Activated B cell treated with CpG ODN at 0.5 μM for 24 hours (primary cell): ENCODE measurements around the gene COL1A1. TPM values are rescaled to one million over a fixed set of nuclear protein-coding genes. Genes with fewer than 3 reads are reported as not detected.

Experiments used
- ATAC-seq: fragments of 200-7000 bp; cut with Tn5 transposase; one replicate; pipeline ENCODE4 v1.10.0; 2021; ENCODE audit warnings: low read depth, mild to moderate bottlenecking, moderate library complexity
- CTCF ChIA-PET: fragments of 350-600 bp; sonication (Branson Sonifier 250); formaldehyde crosslinking; loops from one replicate; lab custom pipeline; 2021; ENCODE audit warnings: antibody characterized with exemption; lab: Charles Lee
- POLR2A ChIA-PET: fragments of 350-600 bp; sonication (Branson Sonifier 250); formaldehyde crosslinking; loops from one replicate; lab custom pipeline; 2021; ENCODE audit warnings: antibody characterized with exemption; lab: Charles Lee
- DNase-seq: peaks from one replicate; pipeline ENCODE4 v3.0.0; 2022
- H3K27ac Mint-ChIP-seq: one replicate; pipeline ENCODE4 v1.8.0; 2020; ENCODE audit warnings: mixed read lengths
- H3K27me3 Mint-ChIP-seq: one replicate; pipeline ENCODE4 v1.8.0; 2021; ENCODE audit warnings: mixed read lengths
- H3K36me3 Mint-ChIP-seq: one replicate; pipeline ENCODE4 v1.8.0; 2021; ENCODE audit warnings: low read depth, mixed read lengths
- H3K4me1 Mint-ChIP-seq: one replicate; pipeline ENCODE4 v1.8.0; 2021; ENCODE audit warnings: mixed read lengths
- H3K4me3 Mint-ChIP-seq: one replicate; pipeline ENCODE4 v1.8.0; 2020; ENCODE audit warnings: mild to moderate bottlenecking, mixed read lengths
- H3K9me3 Mint-ChIP-seq: one replicate; pipeline ENCODE4 v1.8.0; 2020; ENCODE audit warnings: mixed read lengths
- intact Hi-C: fragments of 100-400 bp; cut with micrococcal nuclease; formaldehyde crosslinking; loops from one replicate; pipeline ENCODE4 v1.15.1; 2024
- total RNA-seq: library from RNA; stranded (reverse); gene quantifications from 2 replicates; pipeline ENCODE4 v1.2.3, GENCODE V29; 2022
- TF ChIP-seq, protein P1 (sequence below): fragments of 200-600 bp; IDR thresholded peaks from one replicate; pipeline ENCODE4 v1.8.0; 2022; ENCODE audit warnings: antibody characterized with exemption, mild to moderate bottlenecking

Gene COL1A1
- total RNA-seq, 1 donor from 2014 or later = 9.2 TPM

DNA sequence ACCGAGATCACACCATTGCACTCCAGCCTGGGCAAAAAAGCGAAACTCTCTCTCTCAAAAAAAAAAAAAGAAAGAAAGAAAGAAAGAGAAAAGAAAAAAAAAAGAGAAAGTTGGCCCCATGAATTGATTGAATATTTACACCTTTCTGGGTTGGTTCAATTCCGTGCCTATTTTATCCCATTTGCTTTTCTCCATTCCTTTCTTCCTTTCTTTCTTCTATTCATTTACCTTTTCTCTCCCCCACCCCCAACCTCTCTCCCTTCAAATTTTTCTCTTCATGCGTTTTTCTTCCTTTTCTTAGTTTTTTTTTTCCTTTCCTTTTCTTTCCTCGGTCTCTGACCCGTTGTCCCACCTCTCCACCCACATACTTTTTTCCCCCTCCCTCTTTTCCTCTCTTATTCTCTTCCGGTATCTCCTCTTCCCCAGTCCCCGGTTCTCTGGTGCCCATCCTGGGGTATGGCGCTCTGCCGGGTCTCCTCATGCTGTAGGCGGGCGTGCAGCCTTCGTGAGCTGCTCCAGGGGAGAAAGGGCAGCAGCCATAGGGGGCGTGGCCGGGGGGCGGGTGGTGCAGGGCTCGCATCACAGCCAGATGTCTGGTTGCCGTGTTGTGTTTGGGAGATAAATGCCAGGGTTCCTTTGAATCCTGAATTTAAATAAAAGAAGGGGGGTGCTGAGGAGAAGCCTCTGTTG lies 5.3 kb upstream of the COL1A1 start:
- Mint-ChIP-seq H3K9me3 (no peaks in the 10 kb centered on the region), H3K4me3 (no peak overlapping the region), H3K27ac (no peak overlapping the region), H3K4me1 (peaks cover 3% of the 10 kb centered on the region), H3K36me3 (no peaks in the 10 kb centered on the region), H3K27me3 (peaks cover 72% of the 10 kb centered on the region)
- ChIA-PET POLR2A (no interaction called here), CTCF (no interaction called here)
- intact Hi-C loops = no loop called here
- TF ChIP-seq, protein P1, sequence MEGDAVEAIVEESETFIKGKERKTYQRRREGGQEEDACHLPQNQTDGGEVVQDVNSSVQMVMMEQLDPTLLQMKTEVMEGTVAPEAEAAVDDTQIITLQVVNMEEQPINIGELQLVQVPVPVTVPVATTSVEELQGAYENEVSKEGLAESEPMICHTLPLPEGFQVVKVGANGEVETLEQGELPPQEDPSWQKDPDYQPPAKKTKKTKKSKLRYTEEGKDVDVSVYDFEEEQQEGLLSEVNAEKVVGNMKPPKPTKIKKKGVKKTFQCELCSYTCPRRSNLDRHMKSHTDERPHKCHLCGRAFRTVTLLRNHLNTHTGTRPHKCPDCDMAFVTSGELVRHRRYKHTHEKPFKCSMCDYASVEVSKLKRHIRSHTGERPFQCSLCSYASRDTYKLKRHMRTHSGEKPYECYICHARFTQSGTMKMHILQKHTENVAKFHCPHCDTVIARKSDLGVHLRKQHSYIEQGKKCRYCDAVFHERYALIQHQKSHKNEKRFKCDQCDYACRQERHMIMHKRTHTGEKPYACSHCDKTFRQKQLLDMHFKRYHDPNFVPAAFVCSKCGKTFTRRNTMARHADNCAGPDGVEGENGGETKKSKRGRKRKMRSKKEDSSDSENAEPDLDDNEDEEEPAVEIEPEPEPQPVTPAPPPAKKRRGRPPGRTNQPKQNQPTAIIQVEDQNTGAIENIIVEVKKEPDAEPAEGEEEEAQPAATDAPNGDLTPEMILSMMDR = no peak
- ATAC-seq = no peak
- no peak for DNase-seq

- TF ChIP-seq, protein P1 = no peak
- ATAC-seq = no peak
- Mint-ChIP-seq H3K27ac (no peak overlapping the region), H3K9me3 (no peaks in the 10 kb centered on the region), H3K36me3 (no peaks in the 10 kb centered on the region), H3K4me3 (no peak overlapping the region), H3K4me1 (peaks cover 7% of the 10 kb centered on the region), H3K27me3 (peaks cover 67% of the 10 kb centered on the region)
- ChIA-PET CTCF (interaction anchor here (0.8 to 1.7 kb wide), 2 partner anchors 14 to 67 kb away, joined by 3 read pairs; no protein-coding TSS in a partner anchor), POLR2A (no interaction called here)
- intact Hi-C loops = no loop called here
- DNase-seq = no peak
These were observed 4.6 kb upstream of the COL1A1 start for GRCh38 chr17:50205963-50206505.

- DNase-seq (no peak), ATAC-seq (no peak)
- ChIA-PET CTCF (interaction anchor here (0.8 to 5.7 kb wide), 3 partner anchors 15 to 90 kb away, joined by 3 to 98 read pairs (median 3); no protein-coding TSS in a partner anchor), POLR2A (no interaction called here)
- no peak overlapping the region for H3K27ac Mint-ChIP-seq
- peaks cover 71% of the 10 kb centered on the region for H3K27me3 Mint-ChIP-seq
- H3K4me1 Mint-ChIP-seq = peaks cover 14% of the 10 kb centered on the region
- TF ChIP-seq, protein P1 = no peak
- no peaks in the 10 kb centered on the region for H3K9me3 Mint-ChIP-seq
- H3K36me3 Mint-ChIP-seq = no peaks in the 10 kb centered on the region
- H3K4me3 Mint-ChIP-seq = no peak overlapping the region
- intact Hi-C loops = no loop called here
These were observed 3.9 kb upstream of the COL1A1 start for GRCh38 chr17:50205111-50205962.

- TF ChIP-seq, protein P1 = no peak
- H3K9me3 Mint-ChIP-seq = no peaks in the 10 kb centered on the region
- no peak overlapping the region for H3K4me3 Mint-ChIP-seq
- CTCF ChIA-PET = interaction anchor here (1.3 to 5.7 kb wide), 3 partner anchors 65 to 91 kb away, joined by 3 to 98 read pairs (median 3); no protein-coding TSS in a partner anchor
- ATAC-seq (no peak), DNase-seq (no peak)
- POLR2A ChIA-PET = no interaction called here
- intact Hi-C loops = no loop called here
- H3K36me3 Mint-ChIP-seq = no peaks in the 10 kb centered on the region
- peaks cover 67% of the 10 kb centered on the region for H3K27me3 Mint-ChIP-seq
- H3K4me1 Mint-ChIP-seq = peaks cover 21% of the 10 kb centered on the region
- no peak overlapping the region for H3K27ac Mint-ChIP-seq
These were observed 3.0 kb upstream of the COL1A1 start for GRCh38 chr17:50204431-50204830.
